Neural progenitor cell (in vitro differentiated cells): ENCODE data around the gene VCX3A.

Source experiments
- CTCF ChIP-seq: fragments of 200-600 bp; sonication (generic); IDR thresholded peaks from 2 replicates; pipeline ENCODE4 v1.5.1; 2017; ENCODE audit warnings: antibody characterized with exemption, mild to moderate bottlenecking
- EZH2phosphoT487 ChIP-seq: fragments of 200-600 bp; sonication (generic); IDR thresholded peaks from 2 replicates; pipeline ENCODE4 v1.6.1; 2017; ENCODE audit warnings: antibody characterized with exemption

DNA sequence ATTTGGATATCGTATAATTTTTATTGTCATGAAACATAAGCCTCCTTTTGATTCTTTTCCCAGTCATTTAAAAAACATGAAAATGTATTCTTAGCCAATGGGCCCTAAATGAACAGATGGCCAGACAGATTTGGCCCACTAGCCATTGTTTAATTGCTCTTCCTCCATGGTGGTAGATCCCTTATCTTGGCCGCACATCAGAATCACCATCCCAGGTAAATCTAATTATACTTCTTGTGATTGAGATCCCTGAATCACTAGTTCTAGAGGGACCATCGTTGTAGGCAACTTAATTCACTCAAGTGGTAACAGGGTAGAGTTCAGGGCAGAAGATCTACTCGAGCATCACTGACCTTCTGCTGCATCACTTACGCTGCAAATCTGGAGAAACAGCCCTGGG lies 24.1 kb upstream of the VCX3A start:
- TF ChIP-seq CTCF (no peak), EZH2phosphoT487 (no peak)
